ENCODE data around the gene TBL1X.

The TBL1X gene

DNA sequence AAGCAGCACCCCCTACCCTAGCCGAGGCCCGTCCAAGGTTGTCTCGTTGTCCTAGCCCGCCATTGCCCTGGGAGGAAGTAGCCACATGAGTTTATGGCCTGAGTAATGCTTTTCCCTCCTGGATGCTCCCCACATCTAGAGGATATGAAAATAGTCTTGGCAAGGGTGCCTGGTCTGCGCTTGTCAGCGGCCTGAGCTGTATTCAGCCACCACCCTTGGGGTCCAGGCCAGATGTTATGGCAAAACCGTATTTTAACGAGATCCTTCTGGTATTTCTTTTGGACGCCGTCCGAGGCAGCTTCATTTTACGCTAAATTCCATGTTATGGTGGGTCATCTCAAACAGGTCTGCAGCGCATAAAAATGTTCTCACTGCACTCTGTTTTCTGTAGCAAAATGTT lies 211.4 kb downstream of the TBL1X start:
- TF ChIP-seq, protein P1, sequence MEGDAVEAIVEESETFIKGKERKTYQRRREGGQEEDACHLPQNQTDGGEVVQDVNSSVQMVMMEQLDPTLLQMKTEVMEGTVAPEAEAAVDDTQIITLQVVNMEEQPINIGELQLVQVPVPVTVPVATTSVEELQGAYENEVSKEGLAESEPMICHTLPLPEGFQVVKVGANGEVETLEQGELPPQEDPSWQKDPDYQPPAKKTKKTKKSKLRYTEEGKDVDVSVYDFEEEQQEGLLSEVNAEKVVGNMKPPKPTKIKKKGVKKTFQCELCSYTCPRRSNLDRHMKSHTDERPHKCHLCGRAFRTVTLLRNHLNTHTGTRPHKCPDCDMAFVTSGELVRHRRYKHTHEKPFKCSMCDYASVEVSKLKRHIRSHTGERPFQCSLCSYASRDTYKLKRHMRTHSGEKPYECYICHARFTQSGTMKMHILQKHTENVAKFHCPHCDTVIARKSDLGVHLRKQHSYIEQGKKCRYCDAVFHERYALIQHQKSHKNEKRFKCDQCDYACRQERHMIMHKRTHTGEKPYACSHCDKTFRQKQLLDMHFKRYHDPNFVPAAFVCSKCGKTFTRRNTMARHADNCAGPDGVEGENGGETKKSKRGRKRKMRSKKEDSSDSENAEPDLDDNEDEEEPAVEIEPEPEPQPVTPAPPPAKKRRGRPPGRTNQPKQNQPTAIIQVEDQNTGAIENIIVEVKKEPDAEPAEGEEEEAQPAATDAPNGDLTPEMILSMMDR (IDR thresholded peaks at IDR 0.05; ENCODE audit: low read depth, low read length), result no peak
- in situ Hi-C loops (cut with HindIII; ENCODE audit: low sequenced_read_pairs), result no loop called here
- H3K4me3 ChIP-seq (ENCODE audit: low read depth, low read length), result no peak overlapping the region
- peak; percentile 19 for DNase-seq (ENCODE audit: low read depth, low spot score)

- in situ Hi-C loops (cut with HindIII; ENCODE audit: low sequenced_read_pairs), result no loop called here
- no peak overlapping the region for H3K4me3 ChIP-seq (ENCODE audit: low read depth, low read length)
- TF ChIP-seq, protein P1 (IDR thresholded peaks at IDR 0.05; ENCODE audit: low read depth, low read length), result no peak
- DNase-seq (ENCODE audit: low read depth, low spot score), result no peak
Measured at GRCh38 chrX:9676738-9677097, 211.9 kb downstream of the TBL1X start.

DNA sequence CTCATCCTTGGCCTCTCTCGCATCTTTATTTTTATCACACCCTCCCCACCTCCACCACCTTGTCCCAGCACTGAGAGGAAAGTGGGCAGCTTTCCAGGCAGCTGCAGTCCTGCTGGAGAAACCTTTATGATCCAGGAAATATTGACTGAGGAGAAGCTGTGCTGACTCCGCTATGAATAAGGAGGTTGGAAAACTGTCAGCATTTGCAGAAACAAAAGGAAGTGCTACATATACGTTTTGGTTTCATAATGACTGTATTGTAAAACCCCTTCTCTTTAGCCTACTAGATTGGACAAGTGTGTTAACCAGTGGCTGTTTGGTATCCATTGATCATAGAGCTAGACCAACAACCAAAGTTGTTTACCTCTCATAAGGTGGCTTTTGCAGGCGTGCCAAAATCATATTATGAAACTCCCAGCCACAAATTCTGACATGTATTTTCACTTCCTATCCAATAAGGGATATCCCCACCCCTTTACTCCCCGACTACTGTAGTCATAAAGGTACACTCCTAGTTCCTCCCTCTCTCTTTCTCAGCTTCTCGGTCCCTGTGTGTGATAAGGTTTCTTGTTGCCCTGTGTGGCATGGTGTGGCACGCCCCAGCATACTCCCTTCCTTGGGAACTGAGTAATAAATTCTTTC lies 212.4 kb downstream of the TBL1X start:
- in situ Hi-C loops (cut with HindIII; ENCODE audit: low sequenced_read_pairs), result no loop called here

DNA sequence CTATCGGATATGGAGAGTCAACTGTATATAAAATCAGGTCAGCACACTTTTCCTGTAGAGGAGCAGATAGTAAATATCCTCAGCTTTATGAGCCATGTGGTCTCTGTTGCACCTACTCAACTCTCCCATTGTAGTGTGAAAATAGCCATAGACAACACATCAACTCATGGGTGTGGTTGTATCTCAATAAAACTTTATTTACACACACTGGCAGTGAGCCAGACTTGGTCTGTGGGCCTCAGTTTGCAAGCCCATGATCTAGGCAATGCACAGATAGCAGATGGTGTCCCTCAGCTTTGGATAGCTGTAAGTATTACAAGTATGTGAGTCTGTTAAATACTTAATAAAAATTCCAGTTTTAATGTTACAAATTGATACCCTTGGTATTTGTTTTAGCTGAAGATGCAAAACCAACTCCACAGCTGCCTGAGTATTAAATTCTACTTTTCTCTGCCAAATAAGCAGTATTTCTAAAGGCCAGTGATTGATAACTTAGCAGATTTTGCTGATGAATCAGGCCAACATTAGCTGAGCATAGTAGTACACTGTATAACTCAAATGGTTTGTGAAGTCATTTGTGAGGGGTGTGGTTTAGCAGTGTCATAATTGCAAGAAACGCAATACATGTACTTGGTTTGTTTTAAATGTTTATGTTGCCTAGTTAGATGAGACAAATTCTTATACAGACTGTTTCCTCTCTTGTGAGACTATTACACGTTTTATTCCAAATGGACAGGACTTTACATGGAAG lies 213.5 kb downstream of the TBL1X start:
- no peak for DNase-seq (ENCODE audit: low read depth, low spot score)
- in situ Hi-C loops (cut with HindIII; ENCODE audit: low sequenced_read_pairs), result no loop called here
- TF ChIP-seq, protein P1 (IDR thresholded peaks at IDR 0.05; ENCODE audit: low read depth, low read length), result no peak
- no peak overlapping the region for H3K4me3 ChIP-seq (ENCODE audit: low read depth, low read length)

More for the DNA sequence above, 212.4 kb downstream of the TBL1X start:
- DNase-seq (ENCODE audit: low read depth, low spot score), result peak; percentile 39
- TF ChIP-seq, protein P1 (IDR thresholded peaks at IDR 0.05; ENCODE audit: low read depth, low read length), result no peak
- H3K4me3 ChIP-seq (ENCODE audit: low read depth, low read length), result no peak overlapping the region

DNA sequence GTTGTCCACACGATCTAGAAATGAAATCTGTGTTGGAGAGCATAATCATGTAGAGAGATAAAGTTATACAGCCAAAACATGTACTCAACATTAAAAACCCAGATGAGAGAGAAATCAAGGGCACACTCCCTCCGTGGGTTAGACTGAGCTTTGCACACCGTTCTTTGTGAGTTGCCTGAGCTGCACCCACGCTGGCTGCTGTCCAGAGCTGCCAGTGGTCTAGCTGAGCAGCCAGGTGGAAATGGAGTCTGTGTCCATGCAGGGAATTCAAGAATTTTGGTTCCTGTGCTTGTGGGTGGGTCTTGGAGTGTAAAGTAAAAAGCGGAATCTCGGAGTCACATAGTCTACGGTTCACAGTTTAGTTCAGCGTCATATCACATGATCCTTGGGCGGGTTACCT lies 216.2 kb downstream of the TBL1X start:
- DNase-seq (ENCODE audit: low read depth, low spot score), result no peak
- in situ Hi-C loops (cut with HindIII; ENCODE audit: low sequenced_read_pairs), result no loop called here
- H3K4me3 ChIP-seq (ENCODE audit: low read depth, low read length), result no peak overlapping the region
- TF ChIP-seq, protein P1 (IDR thresholded peaks at IDR 0.05; ENCODE audit: low read depth, low read length), result no peak

DNA sequence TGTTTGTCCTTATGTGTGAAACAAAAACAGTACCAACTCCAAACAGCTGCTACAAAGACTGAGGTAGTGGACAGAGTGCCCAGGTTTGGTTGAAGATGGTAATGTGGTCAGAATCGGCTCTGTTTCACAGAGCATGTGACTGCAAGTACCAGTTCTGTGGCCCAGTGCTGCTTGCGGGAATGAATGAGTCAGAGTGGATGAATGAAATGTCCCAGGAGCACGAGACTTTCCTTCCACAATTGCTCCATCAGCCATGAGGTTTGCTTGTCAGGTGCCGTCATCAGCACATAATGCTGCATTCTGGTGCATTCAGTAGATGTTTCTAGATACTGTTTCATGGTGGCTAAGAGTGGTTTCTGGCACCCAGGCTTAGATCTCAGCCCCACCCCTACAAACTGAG lies 216.6 kb downstream of the TBL1X start:
- H3K4me3 ChIP-seq (ENCODE audit: low read depth, low read length), result no peak overlapping the region
- DNase-seq (ENCODE audit: low read depth, low spot score), result peak; percentile 48
- TF ChIP-seq, protein P1 (IDR thresholded peaks at IDR 0.05; ENCODE audit: low read depth, low read length), result no peak
- in situ Hi-C loops (cut with HindIII; ENCODE audit: low sequenced_read_pairs), result no loop called here

All from astrocyte of the spinal cord (primary cell).